ENCODE data around the gene FAM163A.

The FAM163A gene

DNA sequence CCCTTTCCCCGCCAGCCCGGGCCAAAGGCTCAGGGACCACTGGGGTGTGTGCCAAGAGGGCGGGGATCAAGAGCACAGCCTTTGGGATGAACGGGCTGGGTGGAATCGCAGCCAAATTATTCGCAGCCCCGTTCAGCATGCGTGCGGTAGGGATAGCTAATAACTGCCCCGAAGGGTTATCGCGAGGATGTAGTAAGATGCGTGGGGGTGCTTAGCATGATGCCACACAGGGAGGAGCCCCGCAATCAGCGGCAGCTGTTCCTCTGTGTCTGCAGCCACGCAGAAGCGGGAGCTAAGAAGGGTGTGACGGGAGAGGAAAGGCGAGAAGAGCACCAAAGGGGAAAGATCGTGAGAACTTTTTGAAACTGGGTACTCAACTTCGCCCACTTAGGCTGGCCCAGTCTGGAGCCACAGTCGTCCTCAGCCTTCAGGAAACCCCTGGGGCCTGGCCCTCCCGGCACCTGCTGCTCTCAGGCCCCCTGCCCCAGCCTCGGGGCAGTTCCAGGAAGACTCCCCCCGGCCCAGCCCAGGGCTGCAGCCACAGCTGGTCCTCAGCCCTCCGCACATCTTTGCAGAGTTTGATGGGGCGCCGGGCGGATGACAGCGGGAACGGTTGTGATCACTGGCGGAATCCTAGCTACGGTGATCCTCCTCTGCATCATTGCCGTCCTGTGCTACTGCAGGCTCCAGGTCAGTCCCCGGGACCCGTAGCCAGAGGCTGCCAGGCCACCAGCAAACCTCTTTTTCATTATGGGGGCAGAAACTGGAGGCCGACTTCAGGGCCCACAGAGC is 69.6 kb downstream of the FAM163A start:
- no peak overlapping the region for H3K4me3 ChIP-seq (ENCODE audit: low read depth, low read length)
- no peak for DNase-seq (ENCODE audit: low read depth)
- no peak for TF ChIP-seq CTCF (IDR thresholded peaks at IDR 0.05; ENCODE audit: control insufficient read depth, extremely low read depth, insufficient read depth)

DNA sequence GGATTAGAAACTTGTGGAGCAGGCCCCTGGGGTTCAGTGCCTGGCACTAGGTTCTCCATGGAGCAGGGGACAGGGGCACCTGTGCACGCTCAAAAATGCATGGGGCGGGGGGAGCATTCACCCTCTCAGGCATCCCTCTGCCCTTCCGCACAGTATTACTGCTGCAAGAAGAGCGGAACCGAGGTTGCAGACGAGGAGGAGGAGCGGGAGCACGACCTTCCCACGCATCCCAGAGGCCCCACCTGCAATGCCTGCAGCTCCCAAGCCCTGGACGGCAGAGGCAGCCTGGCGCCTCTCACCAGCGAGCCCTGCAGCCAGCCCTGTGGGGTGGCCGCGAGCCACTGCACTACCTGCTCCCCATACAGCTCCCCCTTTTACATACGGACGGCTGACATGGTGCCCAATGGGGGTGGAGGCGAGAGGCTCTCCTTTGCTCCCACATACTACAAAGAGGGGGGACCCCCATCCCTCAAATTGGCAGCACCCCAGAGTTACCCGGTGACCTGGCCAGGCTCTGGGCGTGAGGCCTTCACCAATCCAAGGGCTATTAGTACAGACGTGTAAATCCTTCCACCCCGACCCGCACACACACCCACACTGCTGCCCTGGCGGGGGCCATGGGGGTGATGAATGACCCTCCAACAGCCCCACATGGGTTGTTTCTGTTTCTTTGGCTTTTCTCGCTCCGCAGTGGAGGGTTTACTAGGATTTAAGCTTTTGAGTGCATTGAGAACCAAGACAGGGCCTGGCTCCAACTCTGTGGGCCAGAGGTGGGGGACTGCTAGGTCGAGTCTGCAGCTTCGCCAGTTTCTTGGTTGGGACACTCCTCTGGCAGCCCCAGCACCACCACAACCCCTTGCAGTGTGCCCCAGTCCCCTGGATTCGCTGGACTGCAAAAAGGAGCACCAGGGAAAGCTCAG is 70.8 kb downstream of the FAM163A start:
- TF ChIP-seq CTCF (IDR thresholded peaks at IDR 0.05; ENCODE audit: control insufficient read depth, extremely low read depth, insufficient read depth), result no peak
- H3K4me3 ChIP-seq (ENCODE audit: low read depth, low read length), result peak overlapping the region; percentile 42
- DNase-seq (ENCODE audit: low read depth), result no peak

GRCh38 chr1:179814546-179814838 is 71.4 kb downstream of the FAM163A start:
- DNase-seq (ENCODE audit: low read depth), result no peak
- H3K4me3 ChIP-seq (ENCODE audit: low read depth, low read length), result peak overlapping the region; percentile 42
- TF ChIP-seq CTCF (IDR thresholded peaks at IDR 0.05; ENCODE audit: control insufficient read depth, extremely low read depth, insufficient read depth), result no peak

- DNase-seq (ENCODE audit: low read depth), result no peak
- no peak overlapping the region for H3K4me3 ChIP-seq (ENCODE audit: low read depth, low read length)
- TF ChIP-seq CTCF (IDR thresholded peaks at IDR 0.05; ENCODE audit: control insufficient read depth, extremely low read depth, insufficient read depth), result no peak
These were observed 72.5 kb downstream of the FAM163A start for GRCh38 chr1:179815641-179816040.

- DNase-seq (ENCODE audit: low read depth), result no peak
- no peak for TF ChIP-seq CTCF (IDR thresholded peaks at IDR 0.05; ENCODE audit: control insufficient read depth, extremely low read depth, insufficient read depth)
- no peak overlapping the region for H3K4me3 ChIP-seq (ENCODE audit: low read depth, low read length)
These were observed 73.3 kb downstream of the FAM163A start for GRCh38 chr1:179816196-179816960.

- no peak for TF ChIP-seq CTCF (IDR thresholded peaks at IDR 0.05; ENCODE audit: control insufficient read depth, extremely low read depth, insufficient read depth)
- no peak overlapping the region for H3K4me3 ChIP-seq (ENCODE audit: low read depth, low read length)
- no peak for DNase-seq (ENCODE audit: low read depth)
These were observed 74.0 kb downstream of the FAM163A start for GRCh38 chr1:179817056-179817455.
